ENCODE data around the gene LBHD2.

The LBHD2 gene

DNA sequence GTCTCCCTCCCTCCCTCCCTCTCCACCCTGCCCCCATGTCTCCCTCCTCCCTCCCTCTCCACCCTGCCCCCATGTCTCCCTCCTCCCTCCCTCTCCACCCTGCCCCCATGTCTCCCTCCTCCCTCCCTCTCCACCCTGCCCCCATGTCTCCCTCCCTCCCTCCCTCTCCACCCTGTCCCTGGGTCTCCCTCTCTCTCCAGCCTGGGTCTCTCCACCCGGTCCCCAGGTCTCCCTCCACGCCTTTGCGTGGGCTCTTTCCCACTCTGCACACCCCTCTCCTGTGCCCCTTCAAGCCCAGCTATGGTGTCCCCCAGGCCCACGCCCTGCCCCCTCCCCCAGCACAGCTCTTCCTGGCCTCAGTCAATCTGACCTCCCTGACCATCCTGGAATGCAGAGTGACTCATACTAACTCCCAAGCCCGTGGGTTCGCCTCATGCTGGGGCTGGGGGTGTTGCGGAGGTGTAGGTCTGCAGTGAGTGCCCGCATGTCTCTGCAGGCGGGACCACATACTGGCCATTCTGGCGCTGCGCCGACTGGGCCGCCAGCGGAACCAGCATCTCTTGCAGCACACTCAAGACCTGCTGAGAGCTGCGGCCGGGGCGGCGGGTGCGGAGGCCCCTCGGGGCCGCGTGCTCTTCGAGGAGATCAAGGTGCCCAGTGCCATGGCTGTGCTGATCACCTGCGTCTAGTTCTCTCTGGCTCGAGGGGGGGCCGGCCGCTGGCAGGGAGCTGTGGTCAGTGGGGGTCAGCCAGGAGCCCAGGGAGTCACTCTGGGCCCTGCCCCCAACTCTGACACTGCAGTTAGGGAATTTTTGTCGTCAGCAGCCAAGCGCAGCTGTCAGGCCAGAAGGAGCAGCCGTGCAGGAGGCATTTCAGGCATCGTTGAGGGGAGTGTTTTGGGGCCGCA lies 25.8 kb downstream of the LBHD2 start:
- ChIA-PET CTCF (interaction anchor here (1.3 kb wide), 1 partner anchor 182 kb away, joined by 3 read pairs; no protein-coding TSS in a partner anchor), POLR2A (interaction anchor here (1.9 kb wide), 1 partner anchor 224 kb away, joined by 4 read pairs; the partner anchor contains the start of gene EIF5)
- DNase-seq (ENCODE audit: extremely low spot score) = no peak

DNA sequence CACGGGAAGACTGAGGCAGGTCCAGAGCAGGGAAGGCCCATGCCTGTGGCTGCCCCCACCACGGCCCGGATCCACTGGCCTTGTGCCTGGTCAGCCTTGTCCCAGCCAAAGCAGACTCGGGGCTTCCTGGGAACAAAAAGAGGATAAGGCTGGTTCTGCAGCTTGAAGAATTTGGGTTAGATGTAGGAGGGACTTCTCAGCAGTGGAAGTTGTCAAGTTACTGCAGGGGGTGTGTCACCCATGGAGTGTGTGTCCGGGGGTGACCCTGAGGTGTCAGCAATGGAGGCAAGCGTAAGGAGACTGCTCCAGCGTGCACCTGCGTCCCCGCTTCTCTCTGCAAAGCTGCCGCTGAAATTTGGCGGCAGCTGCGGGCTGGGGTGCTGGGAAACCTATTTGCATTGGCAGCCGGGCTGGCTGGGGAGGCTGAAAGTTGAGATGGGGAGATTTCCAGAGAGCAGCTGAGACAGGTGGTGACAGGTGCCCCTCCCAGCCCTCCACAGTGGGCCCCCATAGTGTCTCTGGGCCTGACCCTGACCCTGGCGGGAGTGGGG lies 26.7 kb downstream of the LBHD2 start:
- TF ChIP-seq CTBP1 (IDR thresholded peaks at IDR 0.05; ENCODE audit: borderline replicate concordance) (no peak), LEF1 (IDR thresholded peaks at IDR 0.05; ENCODE audit: borderline replicate concordance) (no peak), ARNT (IDR thresholded peaks at IDR 0.05) (no peak), L3MBTL2 (conservative IDR thresholded peaks at IDR 0.05) (no peak), TARDBP (IDR thresholded peaks at IDR 0.05) (no peak), FOXM1 (IDR thresholded peaks at IDR 0.05; ENCODE audit: borderline replicate concordance) (no peak), SUZ12 (IDR thresholded peaks at IDR 0.05) (no peak), FOXK2 (IDR thresholded peaks at IDR 0.05) (no peak), SP1 (IDR thresholded peaks at IDR 0.05) (no peak), FOXA1 (IDR thresholded peaks at IDR 0.05) (no peak), NFRKB (IDR thresholded peaks at IDR 0.05) (no peak), BHLHE40 (IDR thresholded peaks at IDR 0.05; ENCODE audit: borderline replicate concordance) (no peak), HDGF (IDR thresholded peaks at IDR 0.05; ENCODE audit: borderline replicate concordance) (no peak), ELF4 (IDR thresholded peaks at IDR 0.05) (no peak), ZNF384 (IDR thresholded peaks at IDR 0.05) (no peak)
- ChIA-PET POLR2A (no interaction called here), CTCF (interaction anchor here (1.3 kb wide), 1 partner anchor 181 kb away, joined by 3 read pairs; no protein-coding TSS in a partner anchor)
- DNase-seq (ENCODE audit: extremely low spot score) = no peak

More for the DNA sequence above, 25.8 kb downstream of the LBHD2 start:
- no peak for TF ChIP-seq TARDBP (IDR thresholded peaks at IDR 0.05)
- TF ChIP-seq ZNF384 (IDR thresholded peaks at IDR 0.05) = no peak
- no peak for TF ChIP-seq ARNT (IDR thresholded peaks at IDR 0.05)
- TF ChIP-seq BHLHE40 (IDR thresholded peaks at IDR 0.05; ENCODE audit: borderline replicate concordance) = no peak
- TF ChIP-seq FOXK2 (IDR thresholded peaks at IDR 0.05) = no peak
- no peak for TF ChIP-seq SUZ12 (IDR thresholded peaks at IDR 0.05)
- TF ChIP-seq LEF1 (IDR thresholded peaks at IDR 0.05; ENCODE audit: borderline replicate concordance) = no peak
- no peak for TF ChIP-seq FOXM1 (IDR thresholded peaks at IDR 0.05; ENCODE audit: borderline replicate concordance)
- TF ChIP-seq, protein P1, sequence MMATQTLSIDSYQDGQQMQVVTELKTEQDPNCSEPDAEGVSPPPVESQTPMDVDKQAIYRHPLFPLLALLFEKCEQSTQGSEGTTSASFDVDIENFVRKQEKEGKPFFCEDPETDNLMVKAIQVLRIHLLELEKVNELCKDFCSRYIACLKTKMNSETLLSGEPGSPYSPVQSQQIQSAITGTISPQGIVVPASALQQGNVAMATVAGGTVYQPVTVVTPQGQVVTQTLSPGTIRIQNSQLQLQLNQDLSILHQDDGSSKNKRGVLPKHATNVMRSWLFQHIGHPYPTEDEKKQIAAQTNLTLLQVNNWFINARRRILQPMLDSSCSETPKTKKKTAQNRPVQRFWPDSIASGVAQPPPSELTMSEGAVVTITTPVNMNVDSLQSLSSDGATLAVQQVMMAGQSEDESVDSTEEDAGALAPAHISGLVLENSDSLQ (IDR thresholded peaks at IDR 0.05) = no peak
- TF ChIP-seq ELF4 (IDR thresholded peaks at IDR 0.05) = no peak
- no peak for TF ChIP-seq SP1 (IDR thresholded peaks at IDR 0.05)
- no peak for TF ChIP-seq NFRKB (IDR thresholded peaks at IDR 0.05)
- no peak for TF ChIP-seq L3MBTL2 (conservative IDR thresholded peaks at IDR 0.05)
- TF ChIP-seq CTBP1 (IDR thresholded peaks at IDR 0.05; ENCODE audit: borderline replicate concordance) = no peak

DNA sequence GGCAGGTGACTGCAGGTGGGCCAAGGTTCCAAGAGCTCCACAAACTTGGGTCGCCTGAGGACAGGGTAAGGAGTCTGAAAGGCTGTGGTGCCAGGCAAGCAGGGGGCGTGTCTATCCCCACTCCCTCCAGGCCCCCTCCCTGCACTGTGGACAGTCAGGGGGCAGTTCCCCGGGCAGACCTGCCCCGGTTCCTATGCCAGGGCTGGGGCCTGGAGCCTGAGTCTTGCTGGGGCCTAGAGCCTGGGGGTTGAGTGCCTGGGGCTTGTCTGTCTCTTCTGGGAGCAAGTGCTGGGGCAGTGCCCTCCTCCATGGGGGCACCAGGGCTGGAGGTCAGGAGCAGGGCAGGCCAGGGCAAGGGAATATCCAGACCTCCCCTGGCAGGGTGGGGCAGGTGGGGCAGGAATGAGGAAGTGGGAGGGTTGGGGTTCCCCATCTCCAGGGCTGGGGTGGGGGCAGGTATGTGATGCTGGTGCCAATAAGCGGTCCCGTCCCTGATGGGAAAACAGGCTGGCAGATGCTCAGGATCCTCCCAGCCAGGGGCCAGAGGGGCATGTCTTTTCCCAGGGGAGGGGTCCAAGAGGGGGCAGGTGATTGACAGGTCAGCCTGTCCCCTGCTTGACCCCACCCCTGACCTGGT lies 27.3 kb downstream of the LBHD2 start:
- DNase-seq (ENCODE audit: extremely low spot score) = no peak
- no peak for TF ChIP-seq L3MBTL2 (conservative IDR thresholded peaks at IDR 0.05)
- TF ChIP-seq ELF4 (IDR thresholded peaks at IDR 0.05) = no peak
- ChIA-PET POLR2A (no interaction called here), CTCF (interaction anchor here (1.3 kb wide), 1 partner anchor 180 kb away, joined by 3 read pairs; no protein-coding TSS in a partner anchor)

DNA sequence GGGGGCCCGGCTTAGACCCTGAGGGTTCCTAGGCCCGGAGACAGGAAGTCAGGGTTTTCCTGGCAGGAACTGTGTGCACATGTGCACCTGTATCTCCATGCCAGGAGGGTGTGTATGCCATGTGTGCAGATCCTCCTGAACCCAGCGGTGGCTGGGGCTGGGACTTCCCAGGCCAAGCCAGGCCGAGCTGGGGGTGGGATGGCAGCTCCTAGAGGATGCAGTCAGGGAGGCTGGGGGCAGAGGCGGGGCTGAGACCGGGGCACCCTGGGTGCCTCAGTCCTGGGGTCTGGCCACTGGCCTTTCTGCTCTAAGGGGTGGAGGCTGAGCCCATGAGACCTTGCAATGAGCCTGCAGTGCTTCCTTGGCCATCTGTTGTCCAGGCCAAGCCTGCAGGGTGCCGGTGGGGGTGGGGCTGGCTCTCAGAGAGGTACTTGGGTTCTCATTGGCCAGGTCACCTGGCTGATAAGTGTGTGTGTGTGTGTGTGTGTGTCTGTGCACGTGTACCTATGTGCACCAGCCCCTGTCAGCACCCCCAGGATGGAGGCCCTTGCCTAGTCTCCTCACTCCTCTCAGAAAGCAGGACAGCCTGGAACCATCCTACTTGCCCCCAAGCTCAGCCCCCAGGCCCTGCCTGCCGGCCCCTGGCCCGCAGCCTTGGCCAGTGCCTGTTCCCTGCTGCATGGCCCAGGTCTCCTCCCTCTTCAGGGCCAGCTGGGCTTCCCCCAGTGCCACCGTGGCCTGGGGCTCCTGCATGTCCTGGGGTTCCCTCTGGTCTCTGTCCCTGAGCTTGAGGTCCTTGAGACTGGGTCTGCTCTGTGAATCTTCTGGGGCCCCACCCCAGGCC lies 28.6 kb downstream of the LBHD2 start:
- DNase-seq (ENCODE audit: extremely low spot score) = no peak
- CTCF ChIA-PET = interaction anchor here (0.9 kb wide), 1 partner anchor 8 kb away, joined by 4 read pairs; no protein-coding TSS in a partner anchor
- POLR2A ChIA-PET = no interaction called here
- TF ChIP-seq FOXK2 (IDR thresholded peaks at IDR 0.05) (no peak), BHLHE40 (IDR thresholded peaks at IDR 0.05; ENCODE audit: borderline replicate concordance) (no peak), ELF4 (IDR thresholded peaks at IDR 0.05) (no peak), TARDBP (IDR thresholded peaks at IDR 0.05) (no peak), CTBP1 (IDR thresholded peaks at IDR 0.05; ENCODE audit: borderline replicate concordance) (no peak), FOXM1 (IDR thresholded peaks at IDR 0.05; ENCODE audit: borderline replicate concordance) (no peak), LEF1 (IDR thresholded peaks at IDR 0.05; ENCODE audit: borderline replicate concordance) (no peak)
- TF ChIP-seq, protein P1 (IDR thresholded peaks at IDR 0.05) = no peak

DNA sequence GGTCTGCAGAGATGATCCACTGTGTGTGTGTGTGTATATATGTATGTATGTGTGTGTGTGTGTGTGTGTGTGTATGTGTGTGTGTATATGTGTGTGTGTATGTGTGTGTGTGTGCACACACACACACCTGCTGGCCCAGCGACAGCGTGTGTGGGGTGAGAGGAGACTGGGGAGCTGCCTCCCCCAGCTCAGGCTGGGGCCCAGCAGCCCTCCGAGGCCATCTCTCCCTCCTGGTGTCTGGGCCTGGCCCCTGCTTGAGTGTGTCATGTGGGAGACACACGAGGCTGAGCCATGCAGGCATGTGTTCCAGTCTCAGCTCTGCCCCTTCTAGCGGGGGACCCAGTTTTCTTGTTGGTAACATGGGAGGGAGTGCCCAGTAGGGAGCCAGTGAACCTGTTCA lies 29.3 kb downstream of the LBHD2 start:
- ChIA-PET CTCF (interaction anchor here (0.9 kb wide), 1 partner anchor 9 kb away, joined by 4 read pairs; no protein-coding TSS in a partner anchor), POLR2A (no interaction called here)
- TF ChIP-seq CTBP1 (IDR thresholded peaks at IDR 0.05; ENCODE audit: borderline replicate concordance) = no peak
- no peak for TF ChIP-seq SUZ12 (IDR thresholded peaks at IDR 0.05)
- no peak for TF ChIP-seq L3MBTL2 (conservative IDR thresholded peaks at IDR 0.05)
- TF ChIP-seq FOXK2 (IDR thresholded peaks at IDR 0.05) = no peak
- TF ChIP-seq FOXM1 (IDR thresholded peaks at IDR 0.05; ENCODE audit: borderline replicate concordance) = no peak
- TF ChIP-seq LEF1 (IDR thresholded peaks at IDR 0.05; ENCODE audit: borderline replicate concordance) = no peak
- TF ChIP-seq ELF4 (IDR thresholded peaks at IDR 0.05) = no peak
- TF ChIP-seq, protein P1 (IDR thresholded peaks at IDR 0.05) = no peak
- no peak for TF ChIP-seq NFRKB (IDR thresholded peaks at IDR 0.05)
- TF ChIP-seq ZNF384 (IDR thresholded peaks at IDR 0.05) = no peak
- DNase-seq (ENCODE audit: extremely low spot score) = no peak
